SH-SY5Y (cell line): ENCODE results near the gene LTBP2.

Experiments used
- GATA2 ChIP-seq: IDR thresholded peaks from 2 replicates; pipeline ENCODE4 v1.6.1; 2011; ENCODE audit warnings: mild to moderate bottlenecking, low read depth, low read length
- GATA3 ChIP-seq: IDR thresholded peaks from 2 replicates; pipeline ENCODE4 v1.6.1; 2011; ENCODE audit warnings: low read depth, mild to moderate bottlenecking, low read length, moderate library complexity

LTBP2 gene

GRCh38 chr14:74647678-74648461 lies 35.8 kb upstream of the LTBP2 start:
- no peak for TF ChIP-seq GATA3
- no peak for TF ChIP-seq GATA2

GRCh38 chr14:74647061-74647677 lies 35.1 kb upstream of the LTBP2 start:
- TF ChIP-seq GATA3 = no peak
- no peak for TF ChIP-seq GATA2

DNA sequence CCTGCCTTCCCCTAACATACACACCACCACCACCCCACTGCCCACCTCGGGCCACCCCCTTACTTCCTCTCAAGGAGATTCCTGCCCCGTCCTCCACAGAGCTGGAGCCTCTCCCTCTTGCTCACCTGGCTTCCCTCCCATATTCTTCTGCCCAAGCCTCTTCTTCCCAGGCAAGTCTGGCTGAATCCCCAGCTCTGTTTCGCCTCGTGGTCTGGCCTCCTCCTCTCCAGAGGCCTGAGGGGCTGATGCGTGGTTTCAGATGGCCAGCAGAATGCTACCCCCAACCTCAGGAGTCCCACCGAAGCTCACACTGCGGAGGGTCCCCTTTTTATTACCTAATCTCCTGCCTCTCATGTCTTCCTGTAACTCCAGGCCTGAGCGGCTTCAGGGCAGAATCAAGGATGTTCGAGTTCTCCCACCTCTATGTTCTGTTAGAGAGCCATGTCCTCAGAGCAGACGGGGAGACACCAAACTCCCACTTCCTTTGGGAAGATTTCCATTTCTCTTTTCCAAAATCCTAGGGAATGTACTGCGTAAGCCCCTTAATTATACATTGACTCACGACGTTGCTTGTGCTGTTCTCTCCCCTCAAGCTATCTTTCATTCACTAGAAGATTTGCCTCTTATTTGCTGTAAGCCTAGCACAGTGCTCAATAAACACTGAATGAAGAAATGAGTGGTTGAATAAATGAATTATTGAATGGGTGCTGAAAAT lies 33.9 kb upstream of the LTBP2 start:
- TF ChIP-seq GATA2 (no peak), GATA3 (no peak)

DNA sequence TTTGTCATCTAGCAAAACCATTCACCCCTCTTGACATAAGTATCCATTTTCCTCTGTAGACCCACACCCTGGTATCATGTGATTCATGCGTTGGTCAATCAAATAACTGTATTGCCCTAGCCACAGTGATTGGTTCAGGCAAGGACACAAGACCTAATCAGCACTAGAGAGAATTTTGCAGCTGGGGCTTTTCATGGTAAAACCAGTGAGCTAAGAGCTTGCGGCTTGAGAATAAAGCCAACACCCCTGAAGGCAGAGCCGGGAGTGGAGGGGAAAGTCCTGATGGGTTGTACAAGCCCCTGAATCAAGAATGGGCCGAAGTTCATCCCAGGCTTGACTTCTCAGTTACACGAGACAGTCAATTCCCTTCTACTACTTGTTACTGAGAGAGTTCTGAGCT lies 33.2 kb upstream of the LTBP2 start:
- no peak for TF ChIP-seq GATA3
- no peak for TF ChIP-seq GATA2

- TF ChIP-seq GATA3 (no peak), GATA2 (no peak)
Measured at GRCh38 chr14:74641601-74642391, 29.8 kb upstream of the LTBP2 start.

DNA sequence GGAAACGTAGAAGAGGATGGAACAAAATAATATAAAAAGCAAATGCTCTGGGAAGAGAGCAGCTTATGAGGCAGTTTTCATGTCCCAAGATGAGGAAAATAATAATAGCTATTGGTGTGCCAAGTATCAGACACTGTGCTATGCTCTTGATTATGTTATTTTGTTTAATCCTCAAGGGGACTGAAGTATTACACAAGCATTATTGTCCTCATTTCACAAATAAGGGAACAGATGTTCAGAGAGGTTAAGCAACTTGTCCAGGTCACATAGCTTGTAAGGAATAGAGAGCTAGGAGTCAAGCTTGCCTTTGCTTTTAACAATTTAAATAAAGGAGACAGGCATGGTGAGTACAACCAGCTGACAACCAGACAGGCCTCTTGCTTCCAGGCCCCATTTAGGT lies 26.9 kb upstream of the LTBP2 start:
- no peak for TF ChIP-seq GATA3
- TF ChIP-seq GATA2 = no peak

- TF ChIP-seq GATA2 (peak; percentile 68; the same call in 1 of the 2 replicates), GATA3 (no peak)
Measured at GRCh38 chr14:74638066-74638465, 26.0 kb upstream of the LTBP2 start.

- no peak for TF ChIP-seq GATA3
- TF ChIP-seq GATA2 = no peak
Measured at GRCh38 chr14:74637178-74637550, 25.1 kb upstream of the LTBP2 start.

- TF ChIP-seq GATA2 (no peak), GATA3 (no peak)
Measured at GRCh38 chr14:74636424-74637177, 24.6 kb upstream of the LTBP2 start.

DNA sequence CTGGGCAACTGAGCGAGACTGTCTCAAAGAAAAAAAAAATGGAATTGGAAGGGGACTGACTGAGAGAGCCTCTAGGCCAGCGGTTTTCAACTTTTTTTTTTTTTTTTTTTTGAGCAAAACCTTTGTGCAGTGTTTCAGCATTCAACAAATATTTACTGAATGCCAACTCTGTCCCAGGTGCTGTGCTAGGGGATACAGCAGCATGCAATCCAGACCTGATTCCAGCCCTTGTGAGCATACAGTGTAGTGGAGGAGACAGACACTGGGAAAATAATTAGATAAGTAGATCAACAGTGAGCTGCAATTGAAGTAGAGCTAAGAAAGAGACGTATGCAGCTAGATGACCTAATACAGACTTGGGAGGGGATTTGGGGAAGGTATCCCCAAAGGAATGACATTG lies 23.8 kb upstream of the LTBP2 start:
- TF ChIP-seq GATA2 = no peak

- TF ChIP-seq GATA3 = no peak
- no peak for TF ChIP-seq GATA2
Measured at GRCh38 chr14:74634964-74635363, 22.9 kb upstream of the LTBP2 start.

DNA sequence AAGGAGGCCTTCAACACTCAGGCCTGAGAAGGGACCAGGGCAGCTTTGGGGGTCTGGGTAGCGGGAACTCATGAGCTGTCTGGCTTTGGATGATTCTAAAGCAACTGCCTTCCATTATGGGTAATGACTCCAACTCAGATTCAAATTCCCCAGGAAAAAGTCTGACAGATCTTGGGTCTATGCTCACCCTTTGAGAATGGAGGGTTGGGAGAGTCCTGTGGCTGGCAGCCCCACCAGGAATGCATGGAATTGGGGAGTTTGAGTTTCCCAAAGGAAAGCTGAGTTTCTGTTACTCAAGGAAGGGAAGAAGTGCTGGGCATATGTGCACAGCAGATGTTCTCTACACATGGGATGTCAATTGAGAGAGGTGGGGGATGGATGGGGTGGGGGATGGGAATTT lies 22.4 kb upstream of the LTBP2 start:
- TF ChIP-seq GATA3 = no peak
- TF ChIP-seq GATA2 = no peak

DNA sequence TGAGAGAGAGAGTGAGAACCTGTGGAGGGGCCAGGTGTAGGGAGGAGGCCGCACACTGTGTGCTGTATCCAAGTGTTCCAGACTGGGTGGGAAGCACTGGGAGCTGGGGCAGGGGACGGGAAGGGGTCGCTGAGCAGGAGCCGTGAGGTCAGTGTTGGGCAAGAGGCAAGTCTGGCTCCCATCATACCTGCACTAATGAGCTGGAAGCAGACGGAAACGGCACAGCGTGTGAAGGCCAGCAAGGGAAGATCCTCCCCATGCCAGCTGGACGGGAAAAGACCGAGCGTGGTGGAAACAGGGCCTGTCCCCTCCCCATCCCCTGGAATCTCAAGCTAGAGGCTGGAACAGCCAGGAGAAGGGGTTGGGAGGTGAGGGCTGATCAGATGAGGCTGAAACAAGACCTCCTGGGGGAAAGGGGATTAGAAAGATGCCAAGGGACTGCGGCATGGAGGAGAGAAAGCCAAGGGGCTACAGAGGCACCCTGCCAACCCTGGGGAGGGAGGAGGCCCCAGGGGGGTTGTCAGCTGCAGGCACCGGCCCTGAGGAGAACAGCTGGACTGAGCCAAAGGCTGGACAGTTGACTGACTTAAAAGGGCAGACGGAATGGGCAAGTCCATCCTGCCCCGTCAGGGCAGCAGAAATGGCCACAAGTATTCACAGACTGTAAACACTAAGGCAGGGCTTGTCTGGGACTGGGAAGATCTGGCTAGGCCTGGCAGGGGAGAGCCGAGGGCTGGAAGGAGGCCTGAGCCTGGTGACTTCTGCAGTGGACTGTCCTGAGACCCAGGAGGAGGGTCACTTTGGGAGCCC lies 19.0 kb upstream of the LTBP2 start:
- TF ChIP-seq GATA2 = no peak
- no peak for TF ChIP-seq GATA3
